ENCODE data around the gene HDAC10. TPM values are rescaled to one million over a fixed set of nuclear protein-coding genes. Genes with fewer than 3 reads are reported as not detected.

The HDAC10 gene
- total and polyA plus RNA-seq, 10 of the 15 experiments (the other 5 are each of a cell fraction or from before 2014, with no cell fraction given): 0.26 to 48.6 (median 5.0) TPM

DNA sequence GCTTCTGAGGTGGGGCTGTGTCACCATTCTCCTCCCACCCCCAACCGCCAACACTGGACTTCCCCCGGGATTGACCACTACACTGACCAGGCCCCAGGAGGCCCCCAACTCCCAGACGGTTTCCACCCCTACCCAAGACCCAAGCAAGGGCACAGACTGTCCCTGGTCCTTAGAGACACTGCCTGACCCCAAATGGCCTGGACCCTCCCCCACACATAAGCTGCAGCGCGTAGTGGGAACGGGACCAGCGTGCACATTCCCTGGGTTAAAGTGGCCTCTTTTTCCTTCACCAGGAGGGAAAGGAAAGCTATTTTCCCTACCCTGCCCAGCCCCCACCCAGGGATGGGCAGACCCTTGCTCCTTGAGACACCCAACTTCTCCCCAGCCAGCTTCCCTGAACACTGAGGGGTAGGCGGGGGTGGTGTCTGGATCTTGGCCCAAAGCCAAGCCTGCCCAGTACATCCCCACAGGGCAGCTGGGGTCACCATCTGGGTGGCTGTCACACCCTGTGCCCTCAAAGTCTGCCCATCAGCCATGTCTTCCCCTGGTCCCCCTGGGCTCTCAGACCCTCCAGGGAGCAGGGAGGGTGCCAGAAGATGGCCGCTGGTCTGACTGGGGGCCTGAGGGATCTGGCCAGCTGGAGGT lies 12.0 kb upstream of the HDAC10 start (continued):
- no peak for TF ChIP-seq ZNF24 (IDR thresholded peaks at IDR 0.05)
- no peak for TF ChIP-seq MYB (IDR thresholded peaks at IDR 0.05; ENCODE audit: borderline replicate concordance, low read depth, low read length)
- TF ChIP-seq GABPA (IDR thresholded peaks at IDR 0.05; ENCODE audit: low read depth): no peak
- TF ChIP-seq CHD2 (IDR thresholded peaks at IDR 0.05; ENCODE audit: borderline replicate concordance, low read depth, low read length): no peak
- TF ChIP-seq KAT2A (conservative IDR thresholded peaks at IDR 0.05; ENCODE audit: control insufficient read depth, low read depth, low read length): no peak
- TF ChIP-seq, protein P1, sequence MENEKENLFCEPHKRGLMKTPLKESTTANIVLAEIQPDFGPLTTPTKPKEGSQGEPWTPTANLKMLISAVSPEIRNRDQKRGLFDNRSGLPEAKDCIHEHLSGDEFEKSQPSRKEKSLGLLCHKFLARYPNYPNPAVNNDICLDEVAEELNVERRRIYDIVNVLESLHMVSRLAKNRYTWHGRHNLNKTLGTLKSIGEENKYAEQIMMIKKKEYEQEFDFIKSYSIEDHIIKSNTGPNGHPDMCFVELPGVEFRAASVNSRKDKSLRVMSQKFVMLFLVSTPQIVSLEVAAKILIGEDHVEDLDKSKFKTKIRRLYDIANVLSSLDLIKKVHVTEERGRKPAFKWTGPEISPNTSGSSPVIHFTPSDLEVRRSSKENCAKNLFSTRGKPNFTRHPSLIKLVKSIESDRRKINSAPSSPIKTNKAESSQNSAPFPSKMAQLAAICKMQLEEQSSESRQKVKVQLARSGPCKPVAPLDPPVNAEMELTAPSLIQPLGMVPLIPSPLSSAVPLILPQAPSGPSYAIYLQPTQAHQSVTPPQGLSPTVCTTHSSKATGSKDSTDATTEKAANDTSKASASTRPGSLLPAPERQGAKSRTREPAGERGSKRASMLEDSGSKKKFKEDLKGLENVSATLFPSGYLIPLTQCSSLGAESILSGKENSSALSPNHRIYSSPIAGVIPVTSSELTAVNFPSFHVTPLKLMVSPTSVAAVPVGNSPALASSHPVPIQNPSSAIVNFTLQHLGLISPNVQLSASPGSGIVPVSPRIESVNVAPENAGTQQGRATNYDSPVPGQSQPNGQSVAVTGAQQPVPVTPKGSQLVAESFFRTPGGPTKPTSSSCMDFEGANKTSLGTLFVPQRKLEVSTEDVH (IDR thresholded peaks at IDR 0.05; ENCODE audit: low read depth, partially characterized antibody): no peak
- no peak for TF ChIP-seq POU2F2 (IDR thresholded peaks at IDR 0.05; ENCODE audit: borderline replicate concordance, low read depth, low read length)
- TF ChIP-seq, protein P2, sequence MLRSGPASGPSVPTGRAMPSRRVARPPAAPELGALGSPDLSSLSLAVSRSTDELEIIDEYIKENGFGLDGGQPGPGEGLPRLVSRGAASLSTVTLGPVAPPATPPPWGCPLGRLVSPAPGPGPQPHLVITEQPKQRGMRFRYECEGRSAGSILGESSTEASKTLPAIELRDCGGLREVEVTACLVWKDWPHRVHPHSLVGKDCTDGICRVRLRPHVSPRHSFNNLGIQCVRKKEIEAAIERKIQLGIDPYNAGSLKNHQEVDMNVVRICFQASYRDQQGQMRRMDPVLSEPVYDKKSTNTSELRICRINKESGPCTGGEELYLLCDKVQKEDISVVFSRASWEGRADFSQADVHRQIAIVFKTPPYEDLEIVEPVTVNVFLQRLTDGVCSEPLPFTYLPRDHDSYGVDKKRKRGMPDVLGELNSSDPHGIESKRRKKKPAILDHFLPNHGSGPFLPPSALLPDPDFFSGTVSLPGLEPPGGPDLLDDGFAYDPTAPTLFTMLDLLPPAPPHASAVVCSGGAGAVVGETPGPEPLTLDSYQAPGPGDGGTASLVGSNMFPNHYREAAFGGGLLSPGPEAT (IDR thresholded peaks at IDR 0.05; ENCODE audit: low read depth): no peak
- no peak for TF ChIP-seq STAT1 (conservative IDR thresholded peaks at IDR 0.05)
- no peak for TF ChIP-seq HDAC2 (IDR thresholded peaks at IDR 0.05)
- TF ChIP-seq CBFB (IDR thresholded peaks at IDR 0.05; ENCODE audit: low read depth): no peak
- TF ChIP-seq CREM (IDR thresholded peaks at IDR 0.05; ENCODE audit: low read depth): no peak
- no peak for TF ChIP-seq ZSCAN29 (IDR thresholded peaks at IDR 0.05)
- no peak for TF ChIP-seq RFX5 (IDR thresholded peaks at IDR 0.05; ENCODE audit: low read depth, low read length)
- TF ChIP-seq POLR2A (IDR thresholded peaks at IDR 0.05; ENCODE audit: low read depth, low read length): no peak

Data from GM12878 (cell line).